GM19351 (cell line): Measurements from ENCODE around the gene AGPAT4.

Experiments used
- ATAC-seq: cut with Tn5 transposase; IDR thresholded peaks from one replicate; pipeline ENCODE4 v1.9.1; 2021; ENCODE audit warnings: mild to moderate bottlenecking, moderate library complexity; ENCODE audit not compliant: unreplicated experiment

AGPAT4 gene

GRCh38 chr6:161085246-161085645 is 188.6 kb downstream of the AGPAT4 start:
- no peak for ATAC-seq

- ATAC-seq: no peak
Observed at GRCh38 chr6:161082215-161082614, 191.6 kb downstream of the AGPAT4 start.

- no peak for ATAC-seq
Observed at GRCh38 chr6:161080263-161080970, 193.4 kb downstream of the AGPAT4 start.
